SU-DHL-6 (cell line): ENCODE results near the gene UROC1.

ENCODE experiments used
- H2AFZ ChIP-seq: fragments of 200-600 bp; sonication (generic); 2 replicates; pipeline ENCODE4 v1.6.1; 2014; ENCODE audit warnings: low read depth, mild to moderate bottlenecking, moderate library complexity, mixed read lengths, antibody characterized with exemption, low read length; ENCODE audit not compliant: severe bottlenecking
- H3F3A ChIP-seq: fragments of 200-600 bp; shearing (Covaris generic); 2 replicates; pipeline ENCODE4 v1.6.0; 2016; ENCODE audit warnings: antibody characterized with exemption, mild to moderate bottlenecking; ENCODE audit not compliant: insufficient read depth
- H3K27ac ChIP-seq: fragments of 200-600 bp; sonication (generic); 2 replicates; pipeline ENCODE4 v1.5.1; 2016; ENCODE audit warnings: low read depth, mild to moderate bottlenecking, low read length, moderate library complexity, mixed read lengths
- H3K27me3 ChIP-seq: fragments of 200-600 bp; sonication (generic), shearing (Covaris generic); 2 replicates; pipeline ENCODE4 v1.6.0; 2014; ENCODE audit warnings: mild to moderate bottlenecking, low read length
- H3K36me3 ChIP-seq: fragments of 200-600 bp; sonication (generic); 2 replicates; pipeline ENCODE4 v1.6.1; 2014; ENCODE audit warnings: mild to moderate bottlenecking, low read length, mixed read lengths
- H3K4me2 ChIP-seq: fragments of 300-600, 200-600 bp; shearing (Covaris generic), sonication (generic); 2 replicates; pipeline ENCODE4 v1.6.0; 2014; ENCODE audit warnings: low read length, low read depth, mild to moderate bottlenecking; ENCODE audit not compliant: poor library complexity, severe bottlenecking
- H3K4me3 ChIP-seq: fragments of 200-600 bp; sonication (generic); 2 replicates; pipeline ENCODE4 v1.5.1; 2014; ENCODE audit warnings: antibody characterized with exemption, low read length, mild to moderate bottlenecking, mixed read lengths; ENCODE audit not compliant: insufficient read depth, poor library complexity, severe bottlenecking
- H3K79me2 ChIP-seq: fragments of 200-600 bp; sonication (generic); 2 replicates; pipeline ENCODE4 v1.6.1; 2014; ENCODE audit warnings: mild to moderate bottlenecking, low read length, moderate library complexity; ENCODE audit not compliant: insufficient read depth
- H3K9ac ChIP-seq: fragments of 200-600 bp; sonication (generic); 2 replicates; pipeline ENCODE4 v1.7.0; 2014; ENCODE audit warnings: mild to moderate bottlenecking, low read length
- H3K9me2 ChIP-seq: fragments of 200-600 bp; sonication (generic); replicated peaks from 2 replicates; pipeline ENCODE4 v1.6.1; 2014; ENCODE audit warnings: low read length; ENCODE audit not compliant: insufficient read depth
- H3K9me3 ChIP-seq: fragments of 200-600 bp; sonication (generic); 2 replicates; pipeline ENCODE4 v1.6.1; 2014; ENCODE audit warnings: low read length, mixed read lengths; ENCODE audit not compliant: insufficient read depth
- H4K20me1 ChIP-seq: fragments of 200-600 bp; sonication (generic); 2 replicates; pipeline ENCODE4 v1.6.1; 2014; ENCODE audit warnings: low read depth, mild to moderate bottlenecking, antibody characterized with exemption, low read length, moderate library complexity, mixed read lengths
- EZH2phosphoT487 ChIP-seq: fragments of 200-600 bp; sonication (generic), shearing (Covaris generic); conservative IDR thresholded peaks from 2 replicates; pipeline ENCODE4 v1.6.1; 2018; ENCODE audit warnings: mild to moderate bottlenecking, antibody characterized with exemption, low read length, moderate library complexity, mixed read lengths
- TF ChIP-seq, protein P1 (sequence below): fragments of 200-600 bp; sonication (generic); IDR thresholded peaks from one replicate; pipeline ENCODE4 v1.5.1; 2017; ENCODE audit warnings: antibody characterized with exemption, mild to moderate bottlenecking, low read length, moderate library complexity; ENCODE audit not compliant: insufficient read depth, poor library complexity, severe bottlenecking

The UROC1 gene

DNA sequence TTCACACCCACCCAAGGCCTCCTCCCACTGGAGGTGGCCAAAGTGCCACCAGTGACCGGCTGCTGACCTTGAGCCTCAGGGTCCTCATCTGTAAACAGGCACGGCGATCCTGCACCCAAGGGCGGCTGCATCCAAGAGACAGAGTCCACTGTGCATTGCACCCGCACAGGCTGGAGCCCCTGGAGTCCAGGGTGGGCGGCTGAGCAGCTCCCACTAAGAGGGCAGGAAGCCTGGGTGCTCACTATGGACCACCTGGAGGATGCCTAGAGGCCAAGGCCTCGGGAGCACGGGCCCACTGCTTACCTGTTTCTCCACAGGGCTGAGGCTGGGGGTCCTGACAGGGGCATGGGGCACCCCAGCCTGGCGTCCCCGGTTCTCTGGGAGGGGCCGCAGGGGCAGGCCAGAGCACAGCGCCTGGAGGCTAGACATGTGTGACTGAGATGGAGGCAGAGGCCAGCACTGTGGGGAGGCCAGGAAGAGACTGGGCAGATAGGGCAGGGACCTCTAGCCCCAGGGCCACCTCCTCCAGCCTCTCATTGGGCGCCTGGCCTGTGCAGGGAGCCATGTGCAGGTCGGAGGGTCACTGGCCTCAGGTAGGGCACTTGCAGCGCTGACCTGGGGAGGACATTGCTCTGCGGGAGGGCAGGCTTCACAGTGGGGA is at the start of gene UROC1:
Gene UROC1, minus strand, starts transcription at position 483 of the 661 bp plus-strand sequence. Its CDS starts 54 bp downstream, at position 429.
- Histone ChIP-seq H3K27me3 (no peaks in the 10 kb centered on the region), H3K4me2 (no peak within 1 kb of the TSS), H3K4me3 (no peak within 1 kb of the TSS), H3K9ac (no peak within 1 kb of the TSS), H3F3A (no peaks in the 10 kb centered on the region), H4K20me1 (no peaks in the 10 kb centered on the region), H3K79me2 (no peaks in the 10 kb centered on the region), H3K36me3 (no peaks in the 10 kb centered on the region), H3K9me2 (no peaks in the 10 kb centered on the region), H3K9me3 (no peaks in the 10 kb centered on the region), H2AFZ (no peak within 1 kb of the TSS), H3K27ac (no peak within 1 kb of the TSS)
- no peak for TF ChIP-seq EZH2phosphoT487
- TF ChIP-seq, protein P1, sequence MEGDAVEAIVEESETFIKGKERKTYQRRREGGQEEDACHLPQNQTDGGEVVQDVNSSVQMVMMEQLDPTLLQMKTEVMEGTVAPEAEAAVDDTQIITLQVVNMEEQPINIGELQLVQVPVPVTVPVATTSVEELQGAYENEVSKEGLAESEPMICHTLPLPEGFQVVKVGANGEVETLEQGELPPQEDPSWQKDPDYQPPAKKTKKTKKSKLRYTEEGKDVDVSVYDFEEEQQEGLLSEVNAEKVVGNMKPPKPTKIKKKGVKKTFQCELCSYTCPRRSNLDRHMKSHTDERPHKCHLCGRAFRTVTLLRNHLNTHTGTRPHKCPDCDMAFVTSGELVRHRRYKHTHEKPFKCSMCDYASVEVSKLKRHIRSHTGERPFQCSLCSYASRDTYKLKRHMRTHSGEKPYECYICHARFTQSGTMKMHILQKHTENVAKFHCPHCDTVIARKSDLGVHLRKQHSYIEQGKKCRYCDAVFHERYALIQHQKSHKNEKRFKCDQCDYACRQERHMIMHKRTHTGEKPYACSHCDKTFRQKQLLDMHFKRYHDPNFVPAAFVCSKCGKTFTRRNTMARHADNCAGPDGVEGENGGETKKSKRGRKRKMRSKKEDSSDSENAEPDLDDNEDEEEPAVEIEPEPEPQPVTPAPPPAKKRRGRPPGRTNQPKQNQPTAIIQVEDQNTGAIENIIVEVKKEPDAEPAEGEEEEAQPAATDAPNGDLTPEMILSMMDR: no peak

DNA sequence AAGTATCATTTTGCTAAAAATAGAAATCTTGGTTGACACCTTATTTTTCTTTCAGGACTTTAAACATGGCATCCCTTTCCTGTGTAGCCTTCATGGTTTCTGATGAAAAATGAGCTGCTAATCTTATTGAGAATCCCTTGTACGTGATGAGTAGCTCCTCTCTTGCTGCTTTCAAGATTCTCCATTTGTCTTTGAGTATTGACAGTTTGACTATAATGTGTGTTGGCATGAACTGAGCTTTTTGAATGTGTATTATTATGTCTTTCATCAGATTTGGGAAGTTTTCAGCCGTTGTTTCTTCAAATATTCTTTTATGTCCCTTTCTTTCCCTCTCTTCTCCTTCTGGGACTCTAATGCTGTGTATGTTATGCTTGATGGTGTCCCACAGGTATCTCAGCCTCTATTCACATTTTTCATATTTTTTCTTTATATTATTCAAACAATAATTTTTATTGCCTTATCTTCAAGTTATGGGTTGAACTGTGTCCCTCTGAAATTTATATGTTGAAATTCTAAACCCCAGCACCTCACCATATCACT is 45.2 kb upstream of the UROC1 start:
- no peaks in the 10 kb centered on the region for H3K9me3 ChIP-seq
- H3F3A ChIP-seq: no peaks in the 10 kb centered on the region
- no peak for TF ChIP-seq EZH2phosphoT487
- TF ChIP-seq, protein P1: no peak
- H3K36me3 ChIP-seq: no peaks in the 10 kb centered on the region
- no peak overlapping the region for H3K4me2 ChIP-seq
- H3K79me2 ChIP-seq: no peaks in the 10 kb centered on the region
- no peaks in the 10 kb centered on the region for H4K20me1 ChIP-seq
- no peak overlapping the region for H3K4me3 ChIP-seq
- H3K27me3 ChIP-seq: no peaks in the 10 kb centered on the region
- no peak overlapping the region for H3K27ac ChIP-seq
- no peaks in the 10 kb centered on the region for H3K9me2 ChIP-seq
- no peak overlapping the region for H2AFZ ChIP-seq
- H3K9ac ChIP-seq: no peak overlapping the region

DNA sequence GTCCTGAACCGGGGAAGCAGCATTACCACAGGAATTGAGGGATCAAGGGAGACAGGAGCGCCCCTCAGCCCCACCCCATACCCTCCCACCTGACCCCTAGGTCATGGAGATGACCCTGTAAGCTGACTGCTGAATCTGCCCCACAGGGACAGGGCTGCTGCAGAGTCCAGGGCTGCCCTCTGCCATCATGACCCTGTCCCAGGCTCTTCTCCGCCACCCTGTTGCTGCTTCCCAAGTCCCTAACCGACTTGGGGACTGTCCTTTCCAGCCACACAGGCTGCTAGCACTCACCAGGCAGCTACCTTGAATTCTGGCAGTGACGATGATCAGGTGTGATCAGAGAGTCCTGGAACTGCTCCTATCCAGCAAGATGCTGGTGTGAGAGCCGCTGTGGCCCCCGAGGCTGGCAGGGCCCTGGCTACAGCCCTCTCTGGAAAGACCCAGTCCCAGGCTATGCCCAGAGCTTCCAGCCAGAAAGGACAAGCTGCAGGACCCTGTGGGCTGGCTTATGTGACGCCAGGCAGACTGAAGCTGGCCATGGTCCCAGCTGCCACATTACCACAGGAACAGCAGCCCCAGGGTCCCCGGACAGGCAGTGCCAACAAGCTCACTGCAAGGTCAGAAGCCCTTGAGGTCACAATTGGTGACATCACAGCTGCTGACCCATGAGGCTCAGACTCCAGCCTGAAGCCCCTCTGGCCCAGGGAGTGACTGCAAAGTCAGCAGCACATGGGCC is 40.9 kb upstream of the UROC1 start, which contains the start of gene C3orf22:
Gene C3orf22, minus strand, starts transcription at position 597 of the 736 bp plus-strand sequence. CDS start 5,542 bp downstream, outside the sequence.
- Histone ChIP-seq H3K36me3 (no peaks in the 10 kb centered on the region), H3K79me2 (no peaks in the 10 kb centered on the region), H3K27me3 (no peaks in the 10 kb centered on the region), H3K9me3 (no peaks in the 10 kb centered on the region), H3F3A (no peaks in the 10 kb centered on the region), H3K4me2 (no peak within 1 kb of the TSS), H2AFZ (no peak within 1 kb of the TSS), H3K27ac (no peak within 1 kb of the TSS), H3K9ac (no peak within 1 kb of the TSS), H4K20me1 (no peaks in the 10 kb centered on the region), H3K4me3 (no peak within 1 kb of the TSS), H3K9me2 (no peaks in the 10 kb centered on the region)
- no peak for TF ChIP-seq EZH2phosphoT487
- TF ChIP-seq, protein P1: no peak
